HEK293 (cell line): ENCODE results near the gene CFAP73.

Experiments used
- CTCF ChIA-PET: fragments of 350-600 bp; formaldehyde crosslinking; extraction: SDS; loops from one replicate; lab custom pipeline; 2021; ENCODE audit warnings: antibody characterized with exemption; lab: Yijun Ruan, JAX
- POLR2A ChIA-PET: fragments of 300-600 bp; formaldehyde crosslinking; extraction: SDS; loops from one replicate; lab custom pipeline; 2020; ENCODE audit warnings: antibody characterized with exemption, inconsistent platforms; lab: Yijun Ruan, JAX
- H3K27ac ChIP-seq: fragments of 200-500 bp; sonication (Bioruptor generic); 2 replicates; pipeline ENCODE4 v1.5.1; 2014; ENCODE audit warnings: low read depth, low read length, control low read depth, inconsistent platforms; ENCODE audit errors: extremely low read depth
- H3K36me3 ChIP-seq, 2 experiments: fragments of 200-500 bp in 1 of 2; sonication (Bioruptor generic) in 1 of 2; 1 replicate in 1 of 2; 2 replicates in 1 of 2; pipeline ENCODE4 v1.5.1; 2014 to 2017; ENCODE audit warnings: inconsistent platforms in 2 of 2, low read length in 2 of 2; ENCODE audit not compliant: control insufficient read depth in 2 of 2, insufficient read depth in 1 of 2
- H3K4me1 ChIP-seq: fragments of 200-500 bp; sonication (Bioruptor generic); 2 replicates; pipeline ENCODE4 v1.5.1; 2014; ENCODE audit warnings: mild to moderate bottlenecking, low read length, inconsistent platforms; ENCODE audit not compliant: control insufficient read depth, insufficient read depth
- H3K4me3 ChIP-seq: 2 replicates; pipeline ENCODE4 v1.5.1; 2011; ENCODE audit warnings: low read depth, mild to moderate bottlenecking, control low read depth, low read length, moderate library complexity
- H3K9me3 ChIP-seq: fragments of 200-500 bp; sonication (Bioruptor generic); 2 replicates; pipeline ENCODE4 v1.5.1; 2014; ENCODE audit warnings: low read depth, low read length, inconsistent platforms; ENCODE audit not compliant: control insufficient read depth, insufficient read depth
- KLF1 ChIP-seq: fragments of 450-650 bp; formaldehyde crosslinking; IDR thresholded peaks from 2 replicates; pipeline ENCODE4 v1.5.1; 2016; ENCODE audit warnings: missing biosample characterization, missing genetic modification characterization
- OSR2 ChIP-seq: fragments of 450-650 bp; formaldehyde crosslinking; IDR thresholded peaks from 2 replicates; pipeline ENCODE4 v1.5.1; 2016; ENCODE audit warnings: missing biosample characterization, missing genetic modification characterization
- OVOL3 ChIP-seq: fragments of 450-650 bp; formaldehyde crosslinking; IDR thresholded peaks from 2 replicates; pipeline ENCODE4 v1.5.1; 2016; ENCODE audit warnings: missing biosample characterization, missing genetic modification characterization
- PRDM1 ChIP-seq: fragments of 450-650 bp; formaldehyde crosslinking; IDR thresholded peaks from 2 replicates; pipeline ENCODE4; 2016; ENCODE audit warnings: missing biosample characterization, missing genetic modification characterization
- SCRT1 ChIP-seq: fragments of 450-650 bp; formaldehyde crosslinking; IDR thresholded peaks from 2 replicates; pipeline ENCODE4 v1.5.1; 2016; ENCODE audit warnings: missing biosample characterization, missing genetic modification characterization, borderline replicate concordance
- SCRT2 ChIP-seq: fragments of 450-650 bp; formaldehyde crosslinking; IDR thresholded peaks from 2 replicates; pipeline ENCODE4 v1.5.1; 2016; ENCODE audit warnings: missing biosample characterization, missing genetic modification characterization
- SETDB1 ChIP-seq: IDR thresholded peaks from one replicate; pipeline ENCODE4 v1.6.1; 2017; ENCODE audit warnings: mild to moderate bottlenecking, low read length, moderate library complexity, mixed read lengths; ENCODE audit not compliant: insufficient read length
- ZBTB48 ChIP-seq: fragments of 450-650 bp; formaldehyde crosslinking; IDR thresholded peaks from 2 replicates; pipeline ENCODE4 v1.5.1; 2016; ENCODE audit warnings: missing biosample characterization, missing genetic modification characterization
- ZNF558 ChIP-seq: fragments of 450-650 bp; formaldehyde crosslinking; IDR thresholded peaks from 2 replicates; pipeline ENCODE4 v1.5.1; 2016; ENCODE audit warnings: missing biosample characterization, missing genetic modification characterization
- ZNF626 ChIP-seq: fragments of 450-650 bp; sonication (Bioruptor Pico); formaldehyde crosslinking; IDR thresholded peaks from 2 replicates; pipeline ENCODE4 v1.5.1; 2018; ENCODE audit warnings: missing biosample characterization, missing genetic modification characterization, inconsistent platforms
- ZNF654 ChIP-seq: fragments of 450-650 bp; formaldehyde crosslinking; IDR thresholded peaks from 2 replicates; pipeline ENCODE4 v1.5.1; 2016; ENCODE audit warnings: low read depth, missing biosample characterization, missing genetic modification characterization
- ZNF664 ChIP-seq: fragments of 450-650 bp; formaldehyde crosslinking; IDR thresholded peaks from 2 replicates; pipeline ENCODE4 v1.5.1; 2016; ENCODE audit warnings: missing biosample characterization, missing genetic modification characterization
- ZNF747 ChIP-seq: fragments of 450-650 bp; formaldehyde crosslinking; IDR thresholded peaks from 2 replicates; pipeline ENCODE4 v1.5.1; 2016; ENCODE audit warnings: missing biosample characterization, missing genetic modification characterization
- ZNF776 ChIP-seq: fragments of 450-650 bp; formaldehyde crosslinking; IDR thresholded peaks from 2 replicates; pipeline ENCODE4 v1.5.0; 2017; ENCODE audit warnings: missing biosample characterization, missing genetic modification characterization, borderline replicate concordance
- TF ChIP-seq, protein P1 (sequence below): fragments of 450-650 bp; formaldehyde crosslinking; IDR thresholded peaks from 2 replicates; pipeline ENCODE4 v1.5.1; 2016; ENCODE audit warnings: missing biosample characterization, missing genetic modification characterization, borderline replicate concordance
- TF ChIP-seq, protein P2 (sequence below): fragments of 450-650 bp; formaldehyde crosslinking; optimal IDR thresholded peaks from 2 replicates; pipeline ENCODE3; 2016; ENCODE audit warnings: missing biosample characterization, mild to moderate bottlenecking, missing genetic modification characterization
- TF ChIP-seq, protein P3 (sequence below): fragments of 450-650 bp; formaldehyde crosslinking; IDR thresholded peaks from 2 replicates; pipeline ENCODE4 v1.5.1; 2017; ENCODE audit warnings: missing biosample characterization, missing genetic modification characterization
- TF ChIP-seq, protein P4 (sequence below): fragments of 450-650 bp; formaldehyde crosslinking; IDR thresholded peaks from 2 replicates; pipeline ENCODE4 v1.5.1; 2016; ENCODE audit warnings: missing biosample characterization, missing genetic modification characterization
- TF ChIP-seq, protein P5 (sequence below): fragments of 450-650 bp; formaldehyde crosslinking; IDR thresholded peaks from 2 replicates; pipeline ENCODE4 v1.5.1; 2016; ENCODE audit warnings: missing biosample characterization, missing genetic modification characterization

The CFAP73 gene

DNA sequence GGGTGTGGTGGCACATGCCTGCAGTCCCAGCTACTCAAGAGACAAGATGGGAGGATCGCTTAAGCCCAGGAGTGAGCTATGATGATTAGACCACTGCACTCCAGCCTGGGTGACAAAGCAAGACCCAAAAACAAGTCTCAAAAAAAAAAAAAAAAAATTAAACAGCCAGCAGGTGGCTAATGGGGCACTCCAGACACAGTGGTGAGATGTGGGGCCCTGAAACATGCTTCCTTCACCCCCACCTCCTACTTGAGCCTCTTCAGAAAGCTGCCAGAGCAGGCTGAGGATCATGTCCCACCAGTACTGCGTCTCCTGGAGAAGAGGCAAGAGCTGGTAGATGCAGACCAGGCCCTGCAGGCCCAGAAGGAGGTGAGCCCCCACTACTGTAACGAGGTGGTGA lies 2.1 kb downstream of the CFAP73 start (continued):
- TF ChIP-seq, protein P1, sequence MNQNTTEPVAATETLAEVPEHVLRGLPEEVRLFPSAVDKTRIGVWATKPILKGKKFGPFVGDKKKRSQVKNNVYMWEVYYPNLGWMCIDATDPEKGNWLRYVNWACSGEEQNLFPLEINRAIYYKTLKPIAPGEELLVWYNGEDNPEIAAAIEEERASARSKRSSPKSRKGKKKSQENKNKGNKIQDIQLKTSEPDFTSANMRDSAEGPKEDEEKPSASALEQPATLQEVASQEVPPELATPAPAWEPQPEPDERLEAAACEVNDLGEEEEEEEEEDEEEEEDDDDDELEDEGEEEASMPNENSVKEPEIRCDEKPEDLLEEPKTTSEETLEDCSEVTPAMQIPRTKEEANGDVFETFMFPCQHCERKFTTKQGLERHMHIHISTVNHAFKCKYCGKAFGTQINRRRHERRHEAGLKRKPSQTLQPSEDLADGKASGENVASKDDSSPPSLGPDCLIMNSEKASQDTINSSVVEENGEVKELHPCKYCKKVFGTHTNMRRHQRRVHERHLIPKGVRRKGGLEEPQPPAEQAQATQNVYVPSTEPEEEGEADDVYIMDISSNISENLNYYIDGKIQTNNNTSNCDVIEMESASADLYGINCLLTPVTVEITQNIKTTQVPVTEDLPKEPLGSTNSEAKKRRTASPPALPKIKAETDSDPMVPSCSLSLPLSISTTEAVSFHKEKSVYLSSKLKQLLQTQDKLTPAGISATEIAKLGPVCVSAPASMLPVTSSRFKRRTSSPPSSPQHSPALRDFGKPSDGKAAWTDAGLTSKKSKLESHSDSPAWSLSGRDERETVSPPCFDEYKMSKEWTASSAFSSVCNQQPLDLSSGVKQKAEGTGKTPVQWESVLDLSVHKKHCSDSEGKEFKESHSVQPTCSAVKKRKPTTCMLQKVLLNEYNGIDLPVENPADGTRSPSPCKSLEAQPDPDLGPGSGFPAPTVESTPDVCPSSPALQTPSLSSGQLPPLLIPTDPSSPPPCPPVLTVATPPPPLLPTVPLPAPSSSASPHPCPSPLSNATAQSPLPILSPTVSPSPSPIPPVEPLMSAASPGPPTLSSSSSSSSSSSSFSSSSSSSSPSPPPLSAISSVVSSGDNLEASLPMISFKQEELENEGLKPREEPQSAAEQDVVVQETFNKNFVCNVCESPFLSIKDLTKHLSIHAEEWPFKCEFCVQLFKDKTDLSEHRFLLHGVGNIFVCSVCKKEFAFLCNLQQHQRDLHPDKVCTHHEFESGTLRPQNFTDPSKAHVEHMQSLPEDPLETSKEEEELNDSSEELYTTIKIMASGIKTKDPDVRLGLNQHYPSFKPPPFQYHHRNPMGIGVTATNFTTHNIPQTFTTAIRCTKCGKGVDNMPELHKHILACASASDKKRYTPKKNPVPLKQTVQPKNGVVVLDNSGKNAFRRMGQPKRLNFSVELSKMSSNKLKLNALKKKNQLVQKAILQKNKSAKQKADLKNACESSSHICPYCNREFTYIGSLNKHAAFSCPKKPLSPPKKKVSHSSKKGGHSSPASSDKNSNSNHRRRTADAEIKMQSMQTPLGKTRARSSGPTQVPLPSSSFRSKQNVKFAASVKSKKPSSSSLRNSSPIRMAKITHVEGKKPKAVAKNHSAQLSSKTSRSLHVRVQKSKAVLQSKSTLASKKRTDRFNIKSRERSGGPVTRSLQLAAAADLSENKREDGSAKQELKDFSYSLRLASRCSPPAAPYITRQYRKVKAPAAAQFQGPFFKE = no peak

DNA sequence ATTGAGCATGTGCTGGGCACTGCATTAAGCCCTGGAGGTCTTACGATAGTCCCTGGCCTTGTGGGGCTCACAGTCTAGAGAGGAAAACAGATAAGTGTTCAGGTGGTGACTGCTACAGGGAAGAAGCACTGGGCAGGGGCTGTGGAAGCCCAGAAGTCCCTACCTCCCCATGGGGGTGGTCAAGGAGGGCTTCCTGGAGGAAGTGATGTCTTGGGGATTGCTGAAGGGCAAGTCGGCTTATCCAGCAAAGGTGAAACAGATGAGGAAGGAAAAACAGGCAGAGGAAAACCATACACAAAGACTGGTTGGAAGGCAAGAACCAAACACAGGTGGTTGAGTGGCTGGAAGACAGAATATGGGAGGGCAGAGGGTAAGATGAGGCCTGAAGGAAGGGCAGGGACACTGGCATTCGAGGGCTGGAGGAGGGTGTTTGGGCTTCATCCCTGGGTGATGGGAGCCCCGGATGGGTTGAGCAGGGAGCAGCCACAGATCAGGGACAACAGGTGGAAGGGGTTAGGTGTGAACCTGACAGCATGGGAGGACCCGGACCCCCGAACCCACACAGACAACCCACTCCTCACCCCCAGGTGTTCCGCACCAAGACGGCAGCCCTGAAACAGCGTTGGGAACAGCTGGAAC lies 2.8 kb downstream of the CFAP73 start:
- CTCF ChIA-PET = interaction anchor here (0.6 to 2.9 kb wide), 20 partner anchors 10 to 386 kb away, joined by 3 to 31 read pairs (median 3); partner anchors contain the start of gene RASAL1
- H3K4me3 ChIP-seq = no peak overlapping the region; the same call in 1 of the 2 replicates

DNA sequence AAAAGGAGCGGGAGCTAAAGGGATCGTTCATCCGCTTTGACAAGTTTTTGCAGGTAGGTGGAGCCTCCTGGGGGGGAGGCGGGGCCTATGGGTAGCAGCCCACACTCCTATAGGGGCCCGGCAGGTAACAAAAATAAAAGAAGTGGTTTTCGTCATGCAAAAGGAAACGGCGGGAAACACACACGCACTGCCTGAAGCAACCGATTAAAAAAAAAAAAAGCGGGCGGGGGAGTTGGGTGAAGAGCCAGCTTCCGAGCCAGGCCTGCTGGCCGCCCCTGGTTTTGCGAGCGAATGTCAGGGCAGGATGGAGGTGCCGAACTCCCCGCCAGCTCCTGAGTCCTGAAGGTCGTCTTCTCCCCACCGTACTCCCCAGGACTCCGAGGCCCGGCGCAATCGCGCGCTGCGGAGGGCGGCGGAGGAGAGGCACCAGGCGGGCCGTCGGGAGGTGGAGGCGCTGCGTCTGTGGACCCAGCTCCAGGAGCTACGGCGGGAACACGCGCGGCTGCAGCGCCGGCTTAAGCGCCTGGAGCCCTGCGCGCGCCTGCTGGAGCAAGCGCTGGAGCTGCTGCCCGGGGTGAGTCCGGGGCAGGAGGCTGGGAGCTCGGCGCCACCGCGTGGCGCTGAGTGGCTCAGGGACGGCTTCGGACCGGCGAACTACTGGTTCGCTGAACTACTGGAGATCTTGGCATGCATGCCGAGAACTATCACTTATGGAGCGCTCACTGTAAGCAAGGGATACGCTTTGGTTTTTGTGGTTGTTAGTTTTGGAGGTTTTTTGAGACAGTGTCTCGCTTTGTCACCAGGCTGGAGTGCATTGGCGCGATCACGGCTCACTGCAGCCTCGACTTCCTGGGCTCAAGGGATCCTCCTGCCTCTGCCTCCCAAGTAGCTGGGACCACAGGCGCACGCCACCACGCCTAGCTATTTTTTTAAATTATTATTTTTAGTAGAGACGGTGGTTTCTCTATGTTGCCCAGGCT lies 3.6 kb downstream of the CFAP73 start:
- H3K4me1 ChIP-seq = 0 out of 2 replicates have a peak, but pooled peaks cover 3% of the 10 kb centered on the region
- CTCF ChIA-PET = interaction anchor here (0.5 to 2.9 kb wide), 22 partner anchors 8 to 272 kb away, joined by 3 to 31 read pairs (median 3); partner anchors contain the start of gene RASAL1
- H3K9me3 ChIP-seq = no peaks in the 10 kb centered on the region
- POLR2A ChIA-PET = interaction anchor here (1.0 to 1.6 kb wide), 7 partner anchors 8 to 69 kb away, joined by 3 to 17 read pairs (median 4); partner anchors contain the start of genes DDX54, RASAL1, RITA1 and TPCN1
- H3K4me3 ChIP-seq = peak overlapping the region; percentile 49
- H3K27ac ChIP-seq = no peak overlapping the region; the same call in 1 of the 2 replicates
- peaks cover 0 to 12% of the 10 kb centered on the region in 2 experiments; a peak in 1 of 3 replicates for H3K36me3 ChIP-seq
- no peak for TF ChIP-seq PRDM1 (tag by site-specific recombination)
- TF ChIP-seq ZNF664 = peak; percentile 76
- no peak for TF ChIP-seq KLF1
- TF ChIP-seq ZNF654 (tag by site-specific recombination) = peak; percentile 51
- no peak for TF ChIP-seq ZNF558 (tag by site-specific recombination)
- TF ChIP-seq ZNF776 (tag by site-specific recombination) = no peak
- TF ChIP-seq SETDB1 = peak; percentile 7
- TF ChIP-seq, protein P2, sequence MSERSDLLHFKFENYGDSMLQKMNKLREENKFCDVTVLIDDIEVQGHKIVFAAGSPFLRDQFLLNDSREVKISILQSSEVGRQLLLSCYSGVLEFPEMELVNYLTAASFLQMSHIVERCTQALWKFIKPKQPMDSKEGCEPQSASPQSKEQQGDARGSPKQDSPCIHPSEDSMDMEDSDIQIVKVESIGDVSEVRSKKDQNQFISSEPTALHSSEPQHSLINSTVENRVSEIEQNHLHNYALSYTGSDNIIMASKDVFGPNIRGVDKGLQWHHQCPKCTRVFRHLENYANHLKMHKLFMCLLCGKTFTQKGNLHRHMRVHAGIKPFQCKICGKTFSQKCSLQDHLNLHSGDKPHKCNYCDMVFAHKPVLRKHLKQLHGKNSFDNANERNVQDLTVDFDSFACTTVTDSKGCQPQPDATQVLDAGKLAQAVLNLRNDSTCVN = peak; percentile 90
- TF ChIP-seq ZNF747 (tag by site-specific recombination) = no peak
- no peak for TF ChIP-seq ZNF626 (tag by site-specific recombination)
- TF ChIP-seq, protein P3, sequence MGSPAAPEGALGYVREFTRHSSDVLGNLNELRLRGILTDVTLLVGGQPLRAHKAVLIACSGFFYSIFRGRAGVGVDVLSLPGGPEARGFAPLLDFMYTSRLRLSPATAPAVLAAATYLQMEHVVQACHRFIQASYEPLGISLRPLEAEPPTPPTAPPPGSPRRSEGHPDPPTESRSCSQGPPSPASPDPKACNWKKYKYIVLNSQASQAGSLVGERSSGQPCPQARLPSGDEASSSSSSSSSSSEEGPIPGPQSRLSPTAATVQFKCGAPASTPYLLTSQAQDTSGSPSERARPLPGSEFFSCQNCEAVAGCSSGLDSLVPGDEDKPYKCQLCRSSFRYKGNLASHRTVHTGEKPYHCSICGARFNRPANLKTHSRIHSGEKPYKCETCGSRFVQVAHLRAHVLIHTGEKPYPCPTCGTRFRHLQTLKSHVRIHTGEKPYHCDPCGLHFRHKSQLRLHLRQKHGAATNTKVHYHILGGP = no peak
- peak; percentile 54; the same call in 1 of the 2 replicates for TF ChIP-seq OSR2 (tag by site-specific recombination)
- TF ChIP-seq OVOL3 = no peak

More for the DNA sequence above, 2.8 kb downstream of the CFAP73 start:
- H3K4me1 ChIP-seq = 0 out of 2 replicates have a peak, but pooled peaks cover 3% of the 10 kb centered on the region
- peaks cover 0 to 4% of the 10 kb centered on the region in 2 experiments; a peak in 1 of 3 replicates for H3K36me3 ChIP-seq
- no peaks in the 10 kb centered on the region for H3K9me3 ChIP-seq
- H3K27ac ChIP-seq = no peak overlapping the region
- POLR2A ChIA-PET = interaction anchor here (1.0 to 1.6 kb wide), 4 partner anchors 9 to 34 kb away, joined by 3 to 17 read pairs (median 5); partner anchors contain the start of genes DDX54, RASAL1 and RITA1
- TF ChIP-seq, protein P4, sequence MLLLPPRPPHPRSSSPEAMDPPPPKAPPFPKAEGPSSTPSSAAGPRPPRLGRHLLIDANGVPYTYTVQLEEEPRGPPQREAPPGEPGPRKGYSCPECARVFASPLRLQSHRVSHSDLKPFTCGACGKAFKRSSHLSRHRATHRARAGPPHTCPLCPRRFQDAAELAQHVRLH = 0 out of 2 replicates have a peak, but pooled peaks have one; percentile 40
- peak; percentile 82; the same call in 1 of the 2 replicates for TF ChIP-seq SCRT1 (tag by site-specific recombination)
- peak; percentile 42; the same call in 1 of the 2 replicates for TF ChIP-seq ZBTB48 (tag by site-specific recombination)
- peak; percentile 95 for TF ChIP-seq SCRT2
- TF ChIP-seq, protein P5, sequence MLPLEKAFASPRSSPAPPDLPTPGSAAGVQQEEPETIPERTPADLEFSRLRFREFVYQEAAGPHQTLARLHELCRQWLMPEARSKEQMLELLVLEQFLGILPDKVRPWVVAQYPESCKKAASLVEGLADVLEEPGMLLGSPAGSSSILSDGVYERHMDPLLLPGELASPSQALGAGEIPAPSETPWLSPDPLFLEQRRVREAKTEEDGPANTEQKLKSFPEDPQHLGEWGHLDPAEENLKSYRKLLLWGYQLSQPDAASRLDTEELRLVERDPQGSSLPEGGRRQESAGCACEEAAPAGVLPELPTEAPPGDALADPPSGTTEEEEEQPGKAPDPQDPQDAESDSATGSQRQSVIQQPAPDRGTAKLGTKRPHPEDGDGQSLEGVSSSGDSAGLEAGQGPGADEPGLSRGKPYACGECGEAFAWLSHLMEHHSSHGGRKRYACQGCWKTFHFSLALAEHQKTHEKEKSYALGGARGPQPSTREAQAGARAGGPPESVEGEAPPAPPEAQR (tag by site-specific recombination) = no peak
